HG03196 (cell line): ENCODE data around the gene TNFRSF13B.

Source experiments
- ATAC-seq: cut with Tn5 transposase; IDR thresholded peaks from one replicate; pipeline ENCODE4 v1.9.1; 2021; ENCODE audit not compliant: unreplicated experiment

TNFRSF13B gene

DNA sequence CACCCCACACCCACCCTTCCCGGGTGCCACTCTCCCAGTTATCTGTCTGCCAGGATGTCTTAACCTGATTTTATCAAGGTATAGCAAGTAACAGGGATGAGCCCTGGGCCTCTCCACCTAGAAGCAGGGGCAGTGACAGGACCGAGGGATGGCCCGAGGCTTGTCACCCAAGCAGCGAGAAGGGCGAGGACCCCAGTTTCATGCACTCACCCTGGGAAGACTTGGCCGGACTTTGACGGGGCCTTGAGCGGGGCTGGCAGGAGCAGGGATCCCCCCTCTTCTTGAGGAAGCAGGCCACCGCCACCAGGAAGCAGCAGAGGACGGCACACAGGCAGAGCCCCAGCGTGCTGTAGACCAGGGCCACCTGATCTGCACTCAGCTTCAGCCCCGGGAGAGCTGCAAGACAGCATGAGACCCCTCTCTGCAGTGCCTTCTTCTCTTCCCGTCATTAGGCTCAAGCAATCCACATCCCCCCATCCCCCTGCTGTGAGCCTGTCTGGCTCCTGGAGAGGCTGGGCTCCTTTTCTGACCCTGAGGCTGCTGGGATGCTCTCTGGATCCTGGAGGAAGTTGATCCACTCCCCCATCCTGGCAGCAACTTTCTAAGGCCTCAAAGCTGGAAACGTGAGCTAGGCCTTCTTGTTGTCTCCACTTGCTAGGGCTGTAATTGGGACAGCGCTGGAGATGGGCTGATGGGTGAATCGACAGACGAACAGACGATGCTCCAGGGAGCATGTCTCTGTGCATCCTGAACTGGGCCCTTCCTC lies 31.6 kb downstream of the TNFRSF13B start:
- no peak for ATAC-seq

DNA sequence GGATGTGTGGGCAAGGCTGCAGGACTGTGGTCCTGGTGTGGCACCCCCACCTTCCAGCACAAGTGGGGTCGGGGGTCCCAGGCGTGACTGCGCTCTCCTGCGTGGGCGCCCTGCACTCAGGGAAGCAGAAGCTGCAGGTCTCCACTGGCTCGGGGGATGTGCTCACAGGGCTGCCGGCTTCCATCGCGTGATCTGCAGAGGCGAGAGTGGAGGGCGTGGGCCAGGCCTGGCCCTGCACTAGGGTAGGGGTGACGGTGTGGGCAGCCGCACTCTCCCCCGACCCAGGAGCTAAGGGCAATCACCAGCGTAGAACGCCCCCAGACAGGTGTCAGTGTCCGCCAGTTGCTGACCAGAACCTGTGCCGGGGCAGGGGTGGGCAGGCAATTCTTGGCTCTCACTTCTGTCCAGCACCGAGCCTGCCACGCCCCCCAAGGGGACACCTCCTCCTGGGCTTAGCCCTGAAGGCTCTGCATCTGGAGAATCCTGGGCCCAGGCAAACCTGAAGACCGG lies 32.3 kb downstream of the TNFRSF13B start:
- ATAC-seq: no peak

DNA sequence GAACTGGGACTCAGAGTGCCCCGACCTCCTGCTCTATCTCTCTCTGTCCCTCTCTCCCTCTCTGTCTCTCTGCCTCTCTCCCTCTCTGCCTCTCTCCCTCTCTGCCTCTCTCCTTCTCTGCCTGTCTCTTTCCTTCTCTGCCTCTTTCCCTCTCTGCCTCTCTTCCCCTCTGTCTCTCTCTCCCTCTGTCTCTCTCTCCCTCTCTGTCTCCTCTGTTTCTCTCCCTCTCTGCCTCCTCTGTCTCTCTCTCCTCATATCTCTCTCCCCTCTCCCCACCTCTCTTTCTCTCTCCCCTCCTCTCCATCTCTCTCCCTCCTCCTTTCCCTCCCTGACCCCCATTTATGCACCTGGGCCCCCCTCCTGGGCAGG lies 32.7 kb downstream of the TNFRSF13B start:
- ATAC-seq: no peak

DNA sequence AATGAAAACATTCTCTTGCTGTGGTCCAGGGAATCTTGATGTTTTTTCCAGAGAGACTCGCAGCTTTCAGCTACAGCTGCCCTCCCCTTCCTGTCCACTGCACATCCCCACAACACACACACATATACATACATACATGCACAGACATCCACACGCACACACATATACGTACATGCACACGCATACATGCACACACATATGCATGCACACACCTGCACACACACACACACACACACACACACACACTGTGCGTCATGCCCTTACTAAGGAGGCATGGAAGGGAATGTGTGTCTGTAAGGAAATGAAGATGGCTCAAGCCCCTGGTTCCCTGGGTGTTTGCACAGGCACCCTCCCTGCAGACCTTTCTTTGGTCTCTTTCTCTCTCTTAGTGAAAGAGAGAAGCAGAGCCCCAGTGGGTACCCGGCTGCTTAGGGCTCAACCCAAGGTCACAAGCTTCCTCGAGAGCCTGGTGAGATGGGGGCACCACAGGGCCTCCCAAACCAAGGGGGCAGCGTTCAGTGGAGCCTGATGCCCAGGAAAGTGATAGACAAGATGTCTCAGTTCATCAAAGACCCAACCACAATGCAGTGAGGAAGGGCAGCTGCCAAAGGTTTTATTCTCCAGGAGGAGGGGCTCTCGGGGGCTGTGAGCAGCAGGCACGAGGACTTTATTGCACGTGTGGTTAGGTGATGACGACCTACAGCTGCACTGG lies 33.3 kb downstream of the TNFRSF13B start:
- no peak for ATAC-seq

GRCh38 chr17:16938031-16938430 lies 33.9 kb downstream of the TNFRSF13B start:
- no peak for ATAC-seq

- ATAC-seq: no peak
Observed at GRCh38 chr17:16937431-16937830, 34.5 kb downstream of the TNFRSF13B start.

- no peak for ATAC-seq
Observed at GRCh38 chr17:16936536-16937310, 35.2 kb downstream of the TNFRSF13B start.

DNA sequence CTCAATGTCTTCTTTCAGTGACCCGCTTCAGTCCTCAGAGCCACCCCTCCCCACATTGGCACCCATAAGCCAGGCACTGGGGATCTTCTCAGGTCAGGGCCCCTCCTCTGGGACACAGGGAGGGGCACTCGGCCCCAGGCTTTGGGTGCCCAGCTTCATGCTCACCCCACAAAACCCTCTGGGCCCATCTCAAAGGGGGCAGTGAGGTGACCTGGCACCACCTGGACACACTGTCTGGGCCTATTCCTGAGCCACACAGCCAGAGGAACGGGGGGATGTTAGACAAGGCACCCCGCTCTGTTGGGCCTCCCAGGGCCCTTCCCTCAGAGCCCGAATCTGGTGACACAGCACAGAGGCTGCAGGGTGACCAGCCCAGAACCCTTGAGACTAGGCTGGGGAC lies 36.1 kb downstream of the TNFRSF13B start:
- no peak for ATAC-seq

DNA sequence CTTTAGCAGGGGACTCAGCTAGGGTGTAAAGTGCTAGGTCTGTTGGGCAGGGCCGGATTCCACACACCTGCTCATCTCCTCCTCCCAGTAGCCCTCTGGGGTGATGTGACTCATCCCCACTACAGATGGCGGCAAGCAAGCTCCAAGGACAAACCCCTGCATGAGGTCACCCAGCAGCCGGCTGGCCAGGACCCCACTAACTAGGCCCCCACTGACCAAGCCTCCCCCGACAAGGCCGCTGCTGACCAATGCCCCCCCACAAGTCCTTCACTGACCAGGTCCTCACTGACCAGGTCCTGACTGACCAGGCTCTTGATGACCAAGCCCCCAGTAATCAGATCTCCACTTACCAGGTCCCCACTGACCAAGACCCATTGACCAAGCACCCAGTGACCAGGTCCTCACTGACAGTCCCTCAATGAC lies 36.7 kb downstream of the TNFRSF13B start:
- ATAC-seq: no peak

- ATAC-seq: no peak
Observed at GRCh38 chr17:16934836-16935235, 37.1 kb downstream of the TNFRSF13B start.

DNA sequence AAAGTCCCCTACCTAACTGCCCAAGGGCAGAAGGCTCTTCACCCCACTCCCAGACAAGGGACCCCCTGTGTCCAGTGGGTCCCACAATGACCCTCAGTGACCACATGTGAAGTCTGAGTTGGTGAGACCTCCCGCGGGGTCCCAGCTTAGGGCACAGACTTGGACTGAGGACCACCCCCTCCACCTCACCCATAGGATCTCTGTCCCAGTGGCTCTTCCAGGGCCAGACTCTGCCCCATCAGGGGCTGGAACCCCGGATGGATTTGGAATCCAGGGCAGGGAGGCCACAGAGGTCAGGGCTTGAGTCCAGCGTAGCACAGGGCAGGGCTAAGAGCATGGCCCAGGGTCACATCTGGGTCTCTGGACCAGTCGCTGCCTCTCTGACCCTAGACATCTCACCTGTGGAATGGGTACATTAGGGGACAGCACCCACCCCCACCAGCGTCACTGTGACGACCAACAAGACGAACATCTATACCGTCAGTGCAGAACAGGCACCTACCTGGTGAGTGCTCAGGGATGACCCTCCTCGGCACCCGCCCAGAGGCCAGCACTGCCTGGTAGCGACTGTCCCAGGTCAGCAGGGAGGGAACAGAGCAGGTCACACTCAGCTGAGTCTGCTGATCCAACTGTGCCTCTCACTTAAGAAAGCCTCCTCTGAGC lies 37.7 kb downstream of the TNFRSF13B start:
- no peak for ATAC-seq

DNA sequence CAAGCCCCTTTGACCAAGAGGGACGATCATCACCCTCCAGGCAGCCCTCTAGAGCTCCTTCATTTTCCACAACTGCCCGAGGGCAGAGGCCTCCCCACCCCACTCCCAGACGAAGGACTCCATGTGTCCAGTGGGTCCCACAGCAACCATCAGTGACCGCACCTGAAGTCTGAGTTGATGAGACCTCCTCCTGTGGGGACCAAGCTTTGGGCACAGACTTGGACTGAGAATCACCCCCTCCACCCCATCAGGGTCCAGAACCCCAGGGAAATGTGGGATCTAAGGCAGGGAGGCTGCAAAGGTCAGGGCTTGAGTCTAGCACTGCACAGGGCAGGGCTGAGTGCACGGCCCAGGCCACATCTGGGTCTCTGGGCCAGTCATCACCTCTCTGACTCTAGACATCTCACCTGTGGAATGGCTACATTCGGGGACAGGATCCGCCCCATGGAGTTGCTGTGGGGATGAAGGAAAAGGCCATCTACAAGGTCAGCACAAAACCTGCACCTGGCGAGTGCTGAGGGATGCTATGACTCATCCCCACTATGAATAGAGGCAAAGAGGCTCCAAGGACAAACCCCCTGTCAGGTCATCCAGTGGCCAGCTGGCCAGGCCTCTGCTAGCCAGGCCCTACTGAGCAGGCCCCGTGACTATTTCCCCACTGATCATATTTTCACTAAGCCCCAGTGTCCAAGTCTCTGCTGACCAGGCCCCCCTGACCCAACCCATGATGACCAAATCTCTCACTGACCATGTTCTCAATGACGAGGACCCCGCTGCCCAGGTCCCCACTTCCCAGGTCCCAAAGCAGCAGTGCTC lies 38.4 kb downstream of the TNFRSF13B start:
- ATAC-seq: no peak

DNA sequence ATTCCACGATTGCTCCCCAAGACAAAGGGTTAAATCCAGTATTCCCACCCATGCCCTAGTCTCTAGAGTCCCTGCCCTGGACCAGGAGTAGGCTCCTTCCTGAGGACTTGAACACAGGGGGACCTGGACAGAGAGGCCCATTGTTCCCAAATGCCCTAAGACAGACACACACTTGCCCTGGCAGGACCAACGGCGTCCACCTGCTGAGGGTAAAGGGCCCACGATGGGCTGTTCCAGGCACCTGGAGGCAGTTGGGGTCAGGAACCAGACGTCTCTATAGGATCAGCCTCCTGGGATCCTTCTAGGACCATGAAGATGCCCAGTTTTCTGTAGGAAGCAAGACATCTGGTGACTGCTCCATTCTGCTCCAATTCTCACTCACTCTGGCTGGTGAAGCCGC lies 39.3 kb downstream of the TNFRSF13B start:
- no peak for ATAC-seq

DNA sequence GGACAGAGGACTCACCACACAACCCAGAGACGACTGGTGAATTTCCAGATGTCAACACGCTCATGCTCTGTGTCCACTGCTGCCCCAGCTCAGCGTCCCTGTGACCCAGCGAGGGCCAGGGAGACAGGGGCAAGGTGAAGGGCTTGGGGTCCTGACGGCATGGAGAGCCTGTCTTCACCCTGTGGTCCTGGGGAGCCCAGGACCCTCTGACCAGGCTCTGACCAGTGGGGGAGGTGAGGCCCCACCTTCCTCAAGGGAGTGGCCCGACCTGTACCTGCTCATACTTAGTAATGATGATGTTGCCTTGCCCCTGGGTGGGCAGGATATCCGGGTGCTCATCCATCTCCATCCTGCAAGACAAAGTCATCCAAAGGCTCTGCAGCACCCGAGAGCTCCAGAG lies 39.8 kb downstream of the TNFRSF13B start:
- no peak for ATAC-seq

DNA sequence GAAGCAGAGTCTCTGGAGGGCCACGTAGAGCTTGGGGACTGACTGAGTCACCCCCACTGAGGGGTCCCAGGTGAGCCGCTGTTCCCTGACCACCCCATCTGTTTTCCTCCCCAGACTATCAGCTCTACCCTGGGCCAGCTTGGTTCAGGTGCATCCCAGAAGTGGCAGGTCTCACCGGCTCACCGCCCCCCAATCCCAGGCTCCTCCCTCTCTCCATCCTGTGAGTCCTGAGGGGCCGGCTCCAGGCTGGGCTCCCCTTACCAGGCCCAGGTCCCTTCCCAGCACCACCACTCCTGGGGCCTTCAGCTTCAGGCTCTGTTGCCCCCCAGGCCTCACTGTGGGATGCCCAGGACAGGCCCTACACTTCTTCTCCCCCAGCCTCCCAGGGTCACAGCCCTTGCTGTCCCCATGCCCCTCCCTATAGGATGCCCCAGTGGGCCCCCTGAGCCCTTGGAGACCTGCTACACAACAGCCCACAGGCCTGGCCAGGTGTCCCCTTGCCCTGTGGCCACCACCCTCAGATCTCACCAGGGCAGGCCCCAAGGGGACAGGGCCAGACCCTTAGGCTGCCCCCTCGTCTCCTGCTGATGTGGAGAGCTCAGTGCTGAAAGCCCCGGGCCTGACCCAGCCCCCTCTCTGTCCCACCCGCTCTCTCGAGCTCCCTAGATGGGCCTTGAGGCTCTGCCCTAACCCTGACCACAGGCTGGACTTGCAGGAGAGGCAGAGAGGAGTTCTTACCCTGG lies 40.4 kb downstream of the TNFRSF13B start:
- ATAC-seq: no peak

- no peak for ATAC-seq
Observed at GRCh38 chr17:16930571-16931317, 41.2 kb downstream of the TNFRSF13B start.

DNA sequence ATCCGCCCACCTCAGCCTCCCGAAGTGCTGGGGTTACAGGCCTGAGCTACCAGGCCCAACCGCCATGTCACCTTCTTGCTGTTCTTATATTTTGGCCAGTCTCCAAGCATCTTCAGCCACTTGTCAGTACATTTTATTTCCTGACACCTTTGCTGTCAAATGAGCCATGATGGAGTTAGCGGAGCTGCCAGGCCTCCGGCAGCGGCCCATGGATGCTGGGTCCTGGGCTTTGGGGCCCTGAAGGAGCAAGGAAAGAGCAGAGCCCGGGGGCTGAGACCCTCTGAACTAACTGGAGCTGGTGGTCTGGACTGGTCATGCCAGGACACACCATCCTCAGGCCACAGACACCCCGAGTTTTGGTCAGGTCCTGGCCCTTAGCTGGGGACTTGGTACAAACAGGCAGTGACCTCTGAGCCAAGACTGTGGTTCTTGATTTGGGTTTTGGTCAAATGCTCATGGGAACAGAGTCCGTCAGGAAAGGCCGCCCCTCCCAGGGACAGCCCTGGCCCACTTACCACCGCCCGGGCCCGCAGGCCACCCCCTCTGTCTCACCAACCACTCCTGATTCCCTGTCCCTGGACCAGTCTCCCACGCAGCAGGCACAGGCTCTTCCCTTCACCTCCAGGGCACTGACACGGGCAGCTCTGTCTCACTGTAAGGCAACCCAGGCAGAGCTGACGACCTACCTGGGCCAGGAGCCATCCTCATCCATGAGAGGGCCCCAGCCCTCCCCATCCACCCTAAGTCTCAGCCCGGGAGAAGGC lies 42.0 kb downstream of the TNFRSF13B start:
- ATAC-seq: no peak

DNA sequence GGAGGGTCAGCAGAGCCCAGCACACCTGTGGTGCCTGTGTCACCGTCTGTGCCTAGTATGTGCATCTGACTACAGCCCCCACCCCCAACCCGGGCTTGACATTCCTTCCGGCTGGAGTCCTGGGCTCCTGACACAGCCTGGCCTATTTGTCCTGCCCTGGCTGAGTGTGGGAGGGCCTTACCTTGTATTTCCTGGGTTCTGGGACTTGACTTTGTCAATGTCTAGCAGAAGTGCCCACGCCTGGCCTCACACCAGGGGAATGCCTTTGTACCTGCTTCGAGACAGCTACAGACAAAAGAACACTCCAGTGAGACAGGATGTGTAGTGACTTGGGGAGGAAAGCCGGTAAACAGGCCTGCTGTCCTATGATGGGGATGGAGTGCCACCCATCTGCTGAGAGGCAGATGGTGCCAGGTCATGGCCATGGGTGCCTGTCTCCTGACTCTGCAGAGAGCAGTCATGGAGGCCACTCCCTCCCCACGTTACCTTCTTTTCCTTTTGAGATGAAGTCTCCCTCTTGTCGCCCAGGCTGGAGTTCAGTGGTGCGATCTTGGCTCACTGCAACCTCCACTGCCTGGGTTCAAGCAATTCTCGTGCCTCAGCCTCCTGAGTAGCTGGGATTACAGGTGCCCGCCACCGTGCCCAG lies 42.8 kb downstream of the TNFRSF13B start:
- ATAC-seq: no peak
